ENCODE results near the gene NTRK2.

- TF ChIP-seq PBX3 (IDR thresholded peaks at IDR 0.05; ENCODE audit: insufficient replicate concordance, low read depth, low read length): no peak
- TF ChIP-seq CTCF (IDR thresholded peaks at IDR 0.05 in 2 of 3, conservative IDR thresholded peaks at IDR 0.05 in 1 of 3; ENCODE audit: control insufficient read depth in 2 of 3, extremely low read depth in 1 of 3, insufficient read depth in 1 of 3, low read depth in 3 of 3, low read length in 3 of 3): no peak
- no peak for TF ChIP-seq POLR2AphosphoS5 (IDR thresholded peaks at IDR 0.05; ENCODE audit: low read length)
- no peak for TF ChIP-seq MXI1 (IDR thresholded peaks at IDR 0.05; ENCODE audit: low read depth, low read length)
- no peak for TF ChIP-seq CUX1 (IDR thresholded peaks at IDR 0.05; ENCODE audit: insufficient replicate concordance, low read depth, low read length)
These were observed 85.4 kb downstream of the NTRK2 start for GRCh38 chr9:84754881-84755280.
